HEK293 (cell line): ENCODE results near the gene PERM1.
A peak's percentile ranks its signal among the peaks of the same experiment; 100 is the strongest.

ENCODE experiments used
- CTCF ChIA-PET: fragments of 350-600 bp; formaldehyde crosslinking; extraction: SDS; loops from one replicate; lab custom pipeline; 2021; ENCODE audit warnings: antibody characterized with exemption; lab: Yijun Ruan, JAX
- POLR2A ChIA-PET: fragments of 300-600 bp; formaldehyde crosslinking; extraction: SDS; loops from one replicate; lab custom pipeline; 2020; ENCODE audit warnings: antibody characterized with exemption, inconsistent platforms; lab: Yijun Ruan, JAX
- H3K27ac ChIP-seq: fragments of 200-500 bp; sonication (Bioruptor generic); 2 replicates; pipeline ENCODE4 v1.5.1; 2014; ENCODE audit warnings: low read depth, low read length, control low read depth, inconsistent platforms; ENCODE audit errors: extremely low read depth
- H3K36me3 ChIP-seq, 2 experiments: fragments of 200-500 bp in 1 of 2; sonication (Bioruptor generic) in 1 of 2; 1 replicate in 1 of 2; 2 replicates in 1 of 2; pipeline ENCODE4 v1.5.1; 2014 to 2017; ENCODE audit warnings: inconsistent platforms in 2 of 2, low read length in 2 of 2; ENCODE audit not compliant: control insufficient read depth in 2 of 2, insufficient read depth in 1 of 2
- H3K4me1 ChIP-seq: fragments of 200-500 bp; sonication (Bioruptor generic); 2 replicates; pipeline ENCODE4 v1.5.1; 2014; ENCODE audit warnings: mild to moderate bottlenecking, low read length, inconsistent platforms; ENCODE audit not compliant: control insufficient read depth, insufficient read depth
- H3K4me3 ChIP-seq: 2 replicates; pipeline ENCODE4 v1.5.1; 2011; ENCODE audit warnings: low read depth, mild to moderate bottlenecking, control low read depth, low read length, moderate library complexity
- H3K9me3 ChIP-seq: fragments of 200-500 bp; sonication (Bioruptor generic); 2 replicates; pipeline ENCODE4 v1.5.1; 2014; ENCODE audit warnings: low read depth, low read length, inconsistent platforms; ENCODE audit not compliant: control insufficient read depth, insufficient read depth
- EGR2 ChIP-seq: fragments of 450-650 bp; formaldehyde crosslinking; IDR thresholded peaks from 2 replicates; pipeline ENCODE4 v1.5.1; 2016; ENCODE audit warnings: low read depth, missing biosample characterization, missing genetic modification characterization
- GLIS1 ChIP-seq: fragments of 450-650 bp; formaldehyde crosslinking; IDR thresholded peaks from 2 replicates; pipeline ENCODE4 v1.5.1; 2016; ENCODE audit warnings: missing biosample characterization, missing genetic modification characterization
- SCRT2 ChIP-seq: fragments of 450-650 bp; formaldehyde crosslinking; IDR thresholded peaks from 2 replicates; pipeline ENCODE4 v1.5.1; 2016; ENCODE audit warnings: missing biosample characterization, missing genetic modification characterization
- SP2 ChIP-seq: fragments of 450-650 bp; formaldehyde crosslinking; IDR thresholded peaks from 2 replicates; pipeline ENCODE4 v1.5.1; 2016; ENCODE audit warnings: missing biosample characterization, missing genetic modification characterization
- ZBTB7A ChIP-seq: fragments of 450-650 bp; formaldehyde crosslinking; IDR thresholded peaks from 2 replicates; pipeline ENCODE4 v1.5.1; 2016; ENCODE audit warnings: low read depth, missing biosample characterization, missing genetic modification characterization
- ZFHX2 ChIP-seq: fragments of 450-650 bp; formaldehyde crosslinking; conservative IDR thresholded peaks from 2 replicates; pipeline ENCODE4 v1.5.1; 2016; ENCODE audit warnings: missing biosample characterization, missing genetic modification characterization
- ZNF274 ChIP-seq, 2 experiments: fragments of 200-500 bp in 1 of 2; fragments of 450-650 bp in 1 of 2; sonication (Bioruptor generic) in 1 of 2; formaldehyde crosslinking in 1 of 2; IDR thresholded peaks; 2 replicates each; pipeline versions ENCODE4 v1.5.1 to v1.6.1; 2014 to 2016; ENCODE audit warnings: borderline replicate concordance in 1 of 2, inconsistent platforms in 1 of 2, low read length in 1 of 2, missing biosample characterization in 1 of 2, missing genetic modification characterization in 1 of 2
- ZNF302 ChIP-seq: fragments of 450-650 bp; formaldehyde crosslinking; IDR thresholded peaks from 2 replicates; pipeline ENCODE4 v1.5.1; 2016; ENCODE audit warnings: missing biosample characterization, missing genetic modification characterization, low read depth
- ZNF398 ChIP-seq: fragments of 450-650 bp; formaldehyde crosslinking; IDR thresholded peaks from 2 replicates; pipeline ENCODE4 v1.5.1; 2017; ENCODE audit warnings: missing biosample characterization, missing genetic modification characterization
- ZNF423 ChIP-seq: fragments of 450-650 bp; formaldehyde crosslinking; IDR thresholded peaks from 2 replicates; pipeline ENCODE4 v1.5.1; 2016; ENCODE audit warnings: missing biosample characterization, missing genetic modification characterization
- ZNF433 ChIP-seq: fragments of 450-650 bp; formaldehyde crosslinking; IDR thresholded peaks from 2 replicates; pipeline ENCODE4 v1.5.1; 2016; ENCODE audit warnings: missing biosample characterization, missing genetic modification characterization, low read depth
- ZNF544 ChIP-seq: fragments of 450-650 bp; formaldehyde crosslinking; IDR thresholded peaks from 2 replicates; pipeline ENCODE4 v1.5.0; 2017; ENCODE audit warnings: missing biosample characterization, missing genetic modification characterization
- ZNF548 ChIP-seq: fragments of 450-650 bp; formaldehyde crosslinking; IDR thresholded peaks from 2 replicates; pipeline ENCODE4 v1.5.1; 2016; ENCODE audit warnings: missing biosample characterization, missing genetic modification characterization
- ZNF600 ChIP-seq: fragments of 450-650 bp; formaldehyde crosslinking; IDR thresholded peaks from 2 replicates; pipeline ENCODE4 v1.5.1; 2016; ENCODE audit warnings: missing biosample characterization, missing genetic modification characterization
- ZNF701 ChIP-seq: fragments of 450-650 bp; formaldehyde crosslinking; IDR thresholded peaks from 2 replicates; pipeline ENCODE4 v1.5.1; 2016; ENCODE audit warnings: missing biosample characterization, missing genetic modification characterization

PERM1 gene

DNA sequence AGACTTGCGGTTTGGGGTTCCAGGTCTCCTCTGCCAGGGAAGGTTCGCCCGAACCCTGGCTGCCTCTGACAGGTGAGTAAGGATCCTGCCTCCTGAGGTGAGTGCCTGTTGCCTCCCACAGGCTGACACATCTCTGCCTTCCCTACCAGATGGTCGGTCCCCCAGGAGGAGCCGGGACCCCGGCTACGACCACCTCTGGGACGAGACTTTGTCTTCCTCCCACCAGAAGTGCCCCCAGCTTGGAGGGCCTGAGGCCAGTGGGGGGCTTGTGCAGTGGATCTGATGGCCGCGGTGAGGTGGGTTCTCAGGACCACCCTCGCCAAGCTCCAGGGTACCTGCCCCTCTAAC lies 7.6 kb downstream of the PERM1 start:
- Histone ChIP-seq H3K36me3 (no peaks in the 10 kb centered on the region), H3K27ac (no peak overlapping the region), H3K4me1 (peaks cover 3% of the 10 kb centered on the region; the same call in 1 of the 2 replicates), H3K9me3 (no peaks in the 10 kb centered on the region), H3K4me3 (no peak overlapping the region)
- POLR2A ChIA-PET = interaction anchor here (0.7 kb wide), 2 partner anchors 21 to 41 kb away, joined by 3 to 4 read pairs; no protein-coding TSS in a partner anchor
- CTCF ChIA-PET = interaction anchor here (1.0 kb wide), 1 partner anchor 69 kb away, joined by 4 read pairs; no protein-coding TSS in a partner anchor
- TF ChIP-seq SCRT2 (tag by site-specific recombination) (0 out of 2 replicates have a peak, but pooled peaks have one; percentile 11), GLIS1 (tag by site-specific recombination) (peak; percentile 61), ZNF701 (tag by site-specific recombination) (no peak)

GRCh38 chr1:973459-974292 lies 8.2 kb downstream of the PERM1 start:
- Histone ChIP-seq H3K9me3 (no peaks in the 10 kb centered on the region), H3K4me3 (no peak overlapping the region), H3K4me1 (peaks cover 3% of the 10 kb centered on the region; the same call in 1 of the 2 replicates), H3K36me3 (no peaks in the 10 kb centered on the region), H3K27ac (no peak overlapping the region)
- TF ChIP-seq ZNF274 (IDR thresholded peaks at IDR 0.05; ENCODE audit: low read length) (no peak), ZNF274 (tag by site-specific recombination; IDR thresholded peaks at IDR 0.05; ENCODE audit: borderline replicate concordance) (no peak), ZNF433 (tag by site-specific recombination) (no peak), SP2 (tag by site-specific recombination) (no peak), ZNF302 (tag by site-specific recombination) (no peak), ZNF423 (tag by site-specific recombination) (no peak), ZNF548 (tag by site-specific recombination) (no peak), ZNF398 (tag by site-specific recombination) (no peak), EGR2 (tag by site-specific recombination) (peak; percentile 37; the same call in 1 of the 2 replicates), ZNF544 (tag by site-specific recombination) (no peak)
- POLR2A ChIA-PET = interaction anchor here (0.7 kb wide), 1 partner anchor 40 kb away, joined by 3 read pairs; no protein-coding TSS in a partner anchor
- CTCF ChIA-PET = interaction anchor here (1.0 kb wide), 1 partner anchor 69 kb away, joined by 4 read pairs; no protein-coding TSS in a partner anchor

DNA sequence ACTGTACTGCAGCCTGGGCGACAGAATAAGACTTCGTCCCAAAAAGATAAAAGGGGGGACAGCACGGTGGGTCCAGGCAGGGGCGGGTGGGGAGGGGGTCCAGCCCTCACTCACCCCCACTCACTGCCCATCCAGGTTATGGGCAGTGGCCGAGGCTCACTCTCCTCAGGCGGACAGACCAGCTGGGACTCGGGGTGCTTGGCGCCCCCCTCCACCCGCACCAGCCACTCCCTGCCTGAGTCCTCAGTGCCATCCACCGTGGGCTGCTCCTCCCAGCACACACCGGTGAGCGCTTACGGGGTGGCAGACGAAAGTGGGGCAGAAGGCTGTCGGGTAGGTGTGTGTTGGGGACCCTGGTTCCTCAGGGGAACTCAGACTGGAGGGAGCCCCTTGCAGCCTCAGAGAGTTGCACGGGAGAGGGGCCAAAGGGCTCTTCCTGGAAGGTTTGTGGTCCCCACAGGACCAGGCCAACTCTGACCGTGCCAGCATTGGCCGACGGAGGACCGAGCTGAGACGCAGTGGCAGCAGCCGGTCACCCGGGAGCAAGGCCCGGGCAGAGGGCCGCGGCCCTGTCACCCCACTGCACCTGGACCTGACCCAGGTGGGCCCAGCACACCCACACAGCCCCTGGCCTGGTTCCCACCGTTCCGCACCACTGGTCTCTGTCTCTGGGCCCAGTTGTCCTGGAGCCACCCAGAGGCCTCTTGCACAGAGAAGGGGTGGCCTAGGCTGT lies 9.0 kb downstream of the PERM1 start:
- H3K9me3 ChIP-seq = no peaks in the 10 kb centered on the region
- no peak overlapping the region for H3K27ac ChIP-seq
- no peak overlapping the region for H3K4me3 ChIP-seq
- H3K4me1 ChIP-seq = peaks cover 3% of the 10 kb centered on the region; the same call in 1 of the 2 replicates
- CTCF ChIA-PET = no interaction called here
- POLR2A ChIA-PET = interaction anchor here (0.6 to 0.8 kb wide), 2 partner anchors 8 kb away, joined by 3 read pairs; no protein-coding TSS in a partner anchor
- TF ChIP-seq ZBTB7A (tag by site-specific recombination) = no peak
- TF ChIP-seq ZFHX2 = peak; percentile 14; the same call in 1 of the 2 replicates
- peak; percentile 81 for TF ChIP-seq ZNF600 (tag by site-specific recombination)
- H3K36me3 ChIP-seq = no peaks in the 10 kb centered on the region
